HG03095 (cell line): ENCODE results near the gene TSGA10.
"Not testable (repeated sequence)": the region's sequence is repeated elsewhere in the genome, so short reads cannot be mapped to it uniquely, and the experiment has no call there.

Experiments used
- ATAC-seq: cut with Tn5 transposase; IDR thresholded peaks from one replicate; pipeline ENCODE4 v1.9.1; 2021; ENCODE audit warnings: moderate library complexity; ENCODE audit not compliant: unreplicated experiment

TSGA10 gene

GRCh38 chr2:99154643-99155536 is at the start of gene TSGA10, which contains the start of gene LIPT1:
TSGA10 (minus strand) TSS chr2:99154942; CDS start chr2:99109439, 45,503 bp downstream.
LIPT1 (plus strand) TSS chr2:99154967; CDS start chr2:99161958, 6,991 bp downstream.
- peak; percentile 94 for ATAC-seq

GRCh38 chr2:99201959-99202678 is 47.4 kb upstream of the TSGA10 start:
- ATAC-seq: no peak

- no peak for ATAC-seq
These were observed 45.5 kb upstream of the TSGA10 start for GRCh38 chr2:99200076-99200800.

GRCh38 chr2:99198103-99198841 is 43.5 kb upstream of the TSGA10 start:
- ATAC-seq: no peak

- ATAC-seq: not testable (repeated sequence)
These were observed 37.6 kb upstream of the TSGA10 start for GRCh38 chr2:99192364-99192763.

GRCh38 chr2:99190548-99190947 is 35.8 kb upstream of the TSGA10 start:
- no peak for ATAC-seq

GRCh38 chr2:99188357-99188756 is 33.6 kb upstream of the TSGA10 start:
- no peak for ATAC-seq

- ATAC-seq: no peak
These were observed 32.3 kb upstream of the TSGA10 start for GRCh38 chr2:99187011-99187410.

- ATAC-seq: no peak
These were observed 30.1 kb upstream of the TSGA10 start for GRCh38 chr2:99184811-99185210.

GRCh38 chr2:99183025-99183424 is 28.3 kb upstream of the TSGA10 start:
- ATAC-seq: no peak

- no peak for ATAC-seq
These were observed 26.9 kb upstream of the TSGA10 start for GRCh38 chr2:99181624-99182000.

- ATAC-seq: peak; percentile 86
These were observed 26.2 kb upstream of the TSGA10 start, which contains the start of the genes MITD1 and MRPL30 for GRCh38 chr2:99180755-99181623. MITD1 (minus strand) TSS chr2:99181058; CDS start chr2:99180981, 77 bp downstream. MRPL30 (plus strand) TSS chr2:99181184; CDS start chr2:99186204, 5,020 bp downstream.

GRCh38 chr2:99171377-99172140 is 16.8 kb upstream of the TSGA10 start:
- ATAC-seq: no peak

- no peak for ATAC-seq
These were observed 14.8 kb upstream of the TSGA10 start for GRCh38 chr2:99169534-99169933.

- no peak for ATAC-seq
These were observed 11.5 kb upstream of the TSGA10 start for GRCh38 chr2:99166218-99166617.

- ATAC-seq: no peak
These were observed 4.9 kb upstream of the TSGA10 start for GRCh38 chr2:99159594-99159993.

- ATAC-seq: no peak
These were observed 3.9 kb upstream of the TSGA10 start for GRCh38 chr2:99158599-99158998.

GRCh38 chr2:99156891-99157290 is 2.1 kb upstream of the TSGA10 start:
- no peak for ATAC-seq
